ENCODE measurements around the gene ATG2B. TPM values are rescaled to one million over a fixed set of nuclear protein-coding genes. Genes with fewer than 3 reads are reported as not detected.

Gene ATG2B
- total and polyA plus RNA-seq, 7 donors = 1.8 to 27.1 (median 17.9) TPM

- intact Hi-C loops (cut with DNase I) = loop anchor here (5.0 kb wide), 1 partner anchor 123 kb away; no protein-coding TSS in a partner anchor
- WGBS, 2 donors = 64 to 69% methylated on average over 3 of the region's 3 CpGs
- TF ChIP-seq POLR2AphosphoS5 (IDR thresholded peaks at IDR 0.05) = no peak
- no peak for TF ChIP-seq CTCF (IDR thresholded peaks at IDR 0.05)
- TF ChIP-seq POLR2A (IDR thresholded peaks at IDR 0.05) = no peak
- TF ChIP-seq EP300 (IDR thresholded peaks at IDR 0.05) = no peak
- no peaks in the 10 kb centered on the region for H3K9me3 ChIP-seq
- H3K27ac ChIP-seq = no peak overlapping the region
- no peak overlapping the region for H3K4me3 ChIP-seq
- no peak for DNase-seq
- no peaks in the 10 kb centered on the region for H3K4me1 ChIP-seq
- no peaks in the 10 kb centered on the region for H3K27me3 ChIP-seq
- H3K36me3 ChIP-seq = peaks cover 5 to 63% (median 14%) of the 10 kb centered on the region in 4 donors
Measured at GRCh38 chr14:96299441-96299840, 63.7 kb downstream of the ATG2B start.

GRCh38 chr14:96297997-96298515 lies 65.1 kb downstream of the ATG2B start:
- H3K27ac ChIP-seq = no peak overlapping the region
- no peak overlapping the region for H3K4me3 ChIP-seq
- TF ChIP-seq CTCF (IDR thresholded peaks at IDR 0.05) (no peak), POLR2A (IDR thresholded peaks at IDR 0.05) (no peak), POLR2AphosphoS5 (IDR thresholded peaks at IDR 0.05) (no peak), EP300 (IDR thresholded peaks at IDR 0.05) (no peak)
- H3K9me3 ChIP-seq = no peaks in the 10 kb centered on the region
- DNase-seq = no peak
- WGBS, 2 donors = 93 to 94% methylated on average over 4 of the region's 4 CpGs
- H3K27me3 ChIP-seq = no peaks in the 10 kb centered on the region
- H3K36me3 ChIP-seq = peaks cover 5 to 63% (median 12%) of the 10 kb centered on the region in 4 donors
- H3K4me1 ChIP-seq = no peaks in the 10 kb centered on the region
- intact Hi-C loops (cut with DNase I) = loop anchor here (5.0 kb wide), 1 partner anchor 124 kb away; no protein-coding TSS in a partner anchor

GRCh38 chr14:96297000-96297399 lies 66.1 kb downstream of the ATG2B start:
- Histone ChIP-seq H3K27me3 (no peaks in the 10 kb centered on the region), H3K4me3 (no peak overlapping the region), H3K27ac (no peak overlapping the region), H3K36me3 (peaks cover 4 to 63% (median 11%) of the 10 kb centered on the region in 4 donors), H3K4me1 (no peaks in the 10 kb centered on the region), H3K9me3 (no peaks in the 10 kb centered on the region)
- intact Hi-C loops (cut with DNase I) = loop anchor here (5.0 kb wide), 1 partner anchor 125 kb away; no protein-coding TSS in a partner anchor
- 93% methylated on average over 2 of the region's 2 CpGs for WGBS, 2 donors
- TF ChIP-seq CTCF (IDR thresholded peaks at IDR 0.05) (peak in 2 of 4 experiments; percentile 29 to 44), EP300 (IDR thresholded peaks at IDR 0.05) (no peak)
- DNase-seq = no peak

- H3K9me3 ChIP-seq = no peaks in the 10 kb centered on the region
- no peaks in the 10 kb centered on the region for H3K27me3 ChIP-seq
- TF ChIP-seq CTCF (IDR thresholded peaks at IDR 0.05) (no peak), POLR2A (IDR thresholded peaks at IDR 0.05) (no peak)
- DNase-seq = no peak
- no peaks in the 10 kb centered on the region for H3K4me1 ChIP-seq
- peaks cover 12 to 66% (median 21%) of the 10 kb centered on the region in 4 donors for H3K36me3 ChIP-seq
- 91 to 92% methylated on average over 7 of the region's 7 CpGs for whole genome bisulfite sequencing, 2 donors
- no peak overlapping the region for H3K4me3 ChIP-seq
- no peak overlapping the region for H3K27ac ChIP-seq
- intact Hi-C loops (cut with DNase I) = no loop called here
Measured at GRCh38 chr14:96294246-96294645, 68.9 kb downstream of the ATG2B start.

- no peak for TF ChIP-seq EP300 (IDR thresholded peaks at IDR 0.05)
- Histone ChIP-seq H3K27ac (no peak overlapping the region), H3K4me1 (peaks cover 0 to 17% (median 8%) of the 10 kb centered on the region in 4 donors), H3K36me3 (peaks cover 12 to 60% (median 19%) of the 10 kb centered on the region in 4 donors), H3K9me3 (no peaks in the 10 kb centered on the region), H3K4me3 (no peak overlapping the region), H3K27me3 (no peaks in the 10 kb centered on the region)
- intact Hi-C loops (cut with DNase I) = loop anchor here (10.0 kb wide), 2 partner anchors 217 to 753 kb away; partner anchors contain the start of genes GLRX5 and PAPOLA
- WGBS, 2 donors = 94 to 98% methylated on average over 1 of the region's 1 CpG
- DNase-seq = no peak
Measured at GRCh38 chr14:96287856-96288255, 75.3 kb downstream of the ATG2B start.
